A673 (cell line): Measurements from ENCODE around the gene SDF4. TPM values are rescaled to one million over a fixed set of nuclear protein-coding genes. Genes with fewer than 3 reads are reported as not detected.

Experiments
- BruUV-seq: library from RNA; stranded (reverse); fragments of 400-500 nt; replicated peaks from 2 replicates; lab custom pipeline; 2021; lab: Mats Ljungman, UMichigan
- CTCF ChIA-PET: fragments of 300-600 bp; sonication (Branson Sonifier 250); formaldehyde crosslinking; loops from one replicate; lab custom pipeline; 2022; ENCODE audit warnings: antibody characterized with exemption; lab: Charles Lee
- POLR2A ChIA-PET: fragments of 300-600 bp; sonication (Branson Sonifier 250); formaldehyde crosslinking; loops from one replicate; lab custom pipeline; 2022; ENCODE audit warnings: antibody characterized with exemption; ENCODE audit not compliant: low non-redundant PET; lab: Charles Lee
- DNase-seq: peaks from one replicate; pipeline ENCODE4 v3.0.0-alpha.2; 2015; ENCODE audit warnings: low spot score
- H3K27ac ChIP-seq: fragments of 200-600 bp; sonication (generic); 2 replicates; pipeline ENCODE4 v1.5.1; 2016; ENCODE audit warnings: mixed run types, low read depth, mild to moderate bottlenecking, mixed read lengths, antibody characterized with exemption, low read length; ENCODE audit not compliant: poor library complexity, severe bottlenecking
- H3K27me3 ChIP-seq: fragments of 200-600 bp; sonication (generic); replicated peaks from 2 replicates; pipeline ENCODE4 v1.6.1; 2017; ENCODE audit warnings: mixed run types, low read depth, mild to moderate bottlenecking, mixed read lengths, antibody characterized with exemption, low read length; ENCODE audit not compliant: insufficient read depth, poor library complexity
- H3K36me3 ChIP-seq: fragments of 200-600 bp; sonication (generic); 2 replicates; pipeline ENCODE4 v1.6.1; 2016; ENCODE audit warnings: mixed run types, mild to moderate bottlenecking, mixed read lengths, antibody characterized with exemption, low read length; ENCODE audit not compliant: insufficient read depth, poor library complexity, severe bottlenecking
- H3K4me1 ChIP-seq: fragments of 200-600 bp; sonication (generic); 2 replicates; pipeline ENCODE4 v1.6.1; 2017; ENCODE audit warnings: mixed run types, mild to moderate bottlenecking, mixed read lengths, antibody characterized with exemption, low read length; ENCODE audit not compliant: insufficient read depth, poor library complexity, severe bottlenecking
- H3K4me3 ChIP-seq: fragments of 200-600 bp; sonication (generic); 2 replicates; pipeline ENCODE4 v1.5.1; 2016; ENCODE audit warnings: low read depth, mixed run types, mild to moderate bottlenecking, mixed read lengths, low read length; ENCODE audit not compliant: poor library complexity, severe bottlenecking
- H3K9me3 ChIP-seq: fragments of 200-600 bp; sonication (generic); 2 replicates; pipeline ENCODE4 v1.6.1; 2016; ENCODE audit warnings: mixed run types, low read depth, mild to moderate bottlenecking, mixed read lengths, antibody characterized with exemption, low read length; ENCODE audit not compliant: poor library complexity, severe bottlenecking
- EZH2 ChIP-seq: fragments of 200-600 bp; sonication (generic); IDR thresholded peaks from 2 replicates; pipeline ENCODE4 v1.6.1; 2017; ENCODE audit warnings: borderline replicate concordance, low read depth, mild to moderate bottlenecking, mixed read lengths, antibody characterized with exemption, low read length; ENCODE audit not compliant: poor library complexity, severe bottlenecking
- intact Hi-C: fragments of 100-400 bp; cut with micrococcal nuclease; formaldehyde crosslinking; loops from one replicate; pipeline ENCODE4 v1.10.0; 2022; ENCODE audit not compliant: unreplicated experiment
- total RNA-seq: library from RNA; stranded (reverse); gene quantifications from 2 replicates; pipeline ENCODE4 v1.2.3, GENCODE V29; 2021
- TF ChIP-seq, protein P1 (sequence below): fragments of 300-800, 200-600 bp; sonication (generic); conservative IDR thresholded peaks from 2 replicates; pipeline ENCODE4 v1.5.1; 2017; ENCODE audit warnings: low read depth, mild to moderate bottlenecking, antibody characterized with exemption, low read length, moderate library complexity, mixed read lengths

SDF4 gene
- total RNA-seq, 1 experiment from 2014 or later: 133 TPM

DNA sequence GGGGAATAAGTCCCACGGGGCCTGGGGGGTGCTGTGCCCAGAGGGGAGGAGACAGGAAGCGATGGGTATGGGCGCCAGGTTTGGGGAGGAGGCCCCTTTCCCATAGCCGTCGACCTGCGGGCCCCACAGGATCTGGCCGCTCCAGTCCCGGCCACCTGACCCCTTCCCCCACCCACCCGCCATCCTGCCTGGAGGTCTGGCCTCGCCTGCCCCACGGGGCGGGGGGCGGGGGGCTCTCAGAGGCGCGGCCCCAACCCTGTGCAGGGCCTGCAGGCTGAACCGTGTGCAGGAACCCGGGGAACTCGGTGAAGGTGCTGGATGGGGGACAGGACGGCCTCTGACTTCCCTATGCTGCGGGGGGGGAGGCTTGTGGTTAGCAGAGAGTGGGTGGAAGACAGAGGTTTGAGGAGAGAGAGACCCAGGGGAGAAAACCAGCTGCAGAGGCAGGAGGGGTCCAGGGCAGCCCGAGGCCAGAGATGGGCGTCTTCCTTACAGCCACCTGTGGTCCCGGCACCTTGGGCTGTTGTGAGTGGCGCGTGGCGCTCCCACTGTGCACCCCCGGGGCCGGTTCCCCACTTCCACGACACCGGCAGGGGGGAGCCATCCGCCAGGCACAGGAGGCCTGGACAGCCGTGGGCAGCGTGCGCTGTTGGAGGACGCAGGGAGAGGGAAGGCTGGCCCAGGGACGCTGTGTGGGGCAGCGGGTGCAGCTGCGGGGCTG lies 22.9 kb downstream of the SDF4 start:
- Histone ChIP-seq H3K4me3 (no peak overlapping the region), H3K27me3 (no peaks in the 10 kb centered on the region), H3K27ac (no peak overlapping the region), H3K36me3 (no peaks in the 10 kb centered on the region), H3K9me3 (no peaks in the 10 kb centered on the region), H3K4me1 (peaks cover 6% of the 10 kb centered on the region)
- POLR2A ChIA-PET: interaction anchor here (1.0 kb wide), 1 partner anchor 22 kb away, joined by 4 read pairs; no protein-coding TSS in a partner anchor
- BruUV-seq: no TSS peak
- TF ChIP-seq, protein P1, sequence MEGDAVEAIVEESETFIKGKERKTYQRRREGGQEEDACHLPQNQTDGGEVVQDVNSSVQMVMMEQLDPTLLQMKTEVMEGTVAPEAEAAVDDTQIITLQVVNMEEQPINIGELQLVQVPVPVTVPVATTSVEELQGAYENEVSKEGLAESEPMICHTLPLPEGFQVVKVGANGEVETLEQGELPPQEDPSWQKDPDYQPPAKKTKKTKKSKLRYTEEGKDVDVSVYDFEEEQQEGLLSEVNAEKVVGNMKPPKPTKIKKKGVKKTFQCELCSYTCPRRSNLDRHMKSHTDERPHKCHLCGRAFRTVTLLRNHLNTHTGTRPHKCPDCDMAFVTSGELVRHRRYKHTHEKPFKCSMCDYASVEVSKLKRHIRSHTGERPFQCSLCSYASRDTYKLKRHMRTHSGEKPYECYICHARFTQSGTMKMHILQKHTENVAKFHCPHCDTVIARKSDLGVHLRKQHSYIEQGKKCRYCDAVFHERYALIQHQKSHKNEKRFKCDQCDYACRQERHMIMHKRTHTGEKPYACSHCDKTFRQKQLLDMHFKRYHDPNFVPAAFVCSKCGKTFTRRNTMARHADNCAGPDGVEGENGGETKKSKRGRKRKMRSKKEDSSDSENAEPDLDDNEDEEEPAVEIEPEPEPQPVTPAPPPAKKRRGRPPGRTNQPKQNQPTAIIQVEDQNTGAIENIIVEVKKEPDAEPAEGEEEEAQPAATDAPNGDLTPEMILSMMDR: no peak
- no peak for TF ChIP-seq EZH2
- CTCF ChIA-PET: no interaction called here
- DNase-seq: no peak
- intact Hi-C loops: no loop called here

DNA sequence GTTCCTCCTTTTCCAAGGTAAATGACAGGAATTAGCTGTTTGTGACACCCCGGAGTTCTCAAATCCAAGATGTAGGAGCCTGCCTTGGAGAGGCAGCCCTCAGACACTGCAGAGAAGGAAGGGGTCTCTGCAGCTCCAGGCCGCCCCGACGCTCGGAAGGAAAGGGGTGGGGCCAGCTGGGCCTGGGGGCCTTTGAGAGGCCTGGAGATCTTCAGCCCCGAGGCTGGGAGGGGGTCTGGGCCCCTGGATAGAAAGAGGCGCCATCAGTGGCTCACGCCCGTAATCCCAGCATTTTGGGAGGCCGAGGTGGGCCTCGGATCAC lies 24.3 kb downstream of the SDF4 start:
- BruUV-seq: no TSS peak
- Histone ChIP-seq H3K4me1 (peaks cover 6% of the 10 kb centered on the region), H3K27ac (no peak overlapping the region), H3K9me3 (no peaks in the 10 kb centered on the region), H3K36me3 (no peaks in the 10 kb centered on the region), H3K27me3 (no peaks in the 10 kb centered on the region), H3K4me3 (no peak overlapping the region)
- ChIA-PET POLR2A (interaction anchor here (1.0 kb wide), 1 partner anchor 24 kb away, joined by 4 read pairs; no protein-coding TSS in a partner anchor), CTCF (no interaction called here)
- no peak for DNase-seq
- TF ChIP-seq, protein P1: no peak
- intact Hi-C loops: no loop called here

DNA sequence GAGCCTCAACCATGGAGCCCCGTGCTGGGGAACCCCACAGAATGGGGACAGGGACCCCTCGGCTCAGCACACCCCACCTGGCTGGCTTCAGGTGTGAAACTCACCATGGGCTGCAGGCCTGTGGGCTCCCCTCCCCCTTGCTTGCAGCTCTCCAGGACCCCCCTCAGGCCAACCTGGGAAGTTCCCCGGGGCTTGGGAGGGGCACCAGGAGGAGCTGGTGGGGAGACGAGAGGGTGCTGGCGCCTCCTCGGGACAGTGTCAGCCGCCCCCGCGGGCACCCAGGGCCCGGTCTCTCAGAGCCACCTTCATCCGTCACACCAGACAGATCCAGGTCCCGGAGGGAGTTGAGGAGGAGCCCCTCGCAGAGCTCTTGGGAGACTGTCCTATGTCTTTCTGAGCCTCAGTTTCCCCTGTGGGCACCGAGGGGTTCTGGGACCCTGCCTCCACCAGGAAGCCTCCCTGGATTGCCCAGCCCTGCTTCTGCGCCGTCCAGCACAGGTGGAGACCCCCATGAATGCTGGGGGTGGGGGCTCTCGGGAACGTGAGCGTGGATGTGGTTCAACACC lies 24.8 kb downstream of the SDF4 start:
- no peaks in the 10 kb centered on the region for H3K9me3 ChIP-seq
- peaks cover 6% of the 10 kb centered on the region for H3K4me1 ChIP-seq
- intact Hi-C loops: no loop called here
- no peaks in the 10 kb centered on the region for H3K36me3 ChIP-seq
- ChIA-PET POLR2A (no interaction called here), CTCF (no interaction called here)
- DNase-seq: no peak
- H3K27me3 ChIP-seq: no peaks in the 10 kb centered on the region
- TF ChIP-seq, protein P1: no peak
- no peak for TF ChIP-seq EZH2
- no peak overlapping the region for H3K4me3 ChIP-seq
- no peak overlapping the region for H3K27ac ChIP-seq
- no TSS peak for BruUV-seq
